HG03139 (cell line): ENCODE measurements around the gene CFAP300.

Experiments used
- ATAC-seq: cut with Tn5 transposase; IDR thresholded peaks from one replicate; pipeline ENCODE4 v1.9.1; 2021; ENCODE audit not compliant: unreplicated experiment

The CFAP300 gene

GRCh38 chr11:102047305-102047924, at the start of gene CFAP300:
Gene CFAP300, plus strand, starts transcription at chr11:102047437. Its CDS starts 34 bp downstream, at chr11:102047471.
- ATAC-seq, result peak; percentile 53

DNA sequence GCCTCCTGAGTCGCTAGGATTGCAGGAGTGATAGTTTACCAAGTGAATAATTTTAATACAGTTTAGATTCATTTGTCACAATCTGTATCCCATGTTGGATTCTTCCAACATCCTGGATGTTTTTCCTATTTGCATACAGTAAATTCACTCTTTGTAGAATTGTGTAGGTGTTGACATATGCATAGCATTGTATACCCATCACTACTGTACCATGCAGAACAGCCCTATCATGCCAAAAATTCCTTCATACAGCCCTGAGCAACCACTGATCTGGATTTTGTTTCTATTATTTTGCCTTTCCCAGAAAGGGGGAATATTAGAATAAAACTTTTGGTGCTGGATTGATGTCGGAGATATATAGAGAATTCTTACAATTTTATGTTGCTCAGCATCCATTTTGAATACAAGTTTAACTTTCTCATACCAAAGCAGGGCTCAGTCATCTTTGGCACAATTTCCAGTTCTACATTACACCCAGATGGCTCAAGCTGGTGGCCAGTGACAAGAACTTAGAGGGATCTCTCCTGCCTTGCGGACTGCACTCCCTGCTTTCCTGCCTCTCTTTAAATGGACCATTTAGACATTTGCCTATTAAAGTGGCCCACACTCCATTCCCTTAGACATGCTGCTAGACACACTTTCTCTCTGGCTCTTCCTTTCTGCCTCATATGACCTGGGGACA, 45.4 kb upstream of the CFAP300 start:
- ATAC-seq, result no peak

DNA sequence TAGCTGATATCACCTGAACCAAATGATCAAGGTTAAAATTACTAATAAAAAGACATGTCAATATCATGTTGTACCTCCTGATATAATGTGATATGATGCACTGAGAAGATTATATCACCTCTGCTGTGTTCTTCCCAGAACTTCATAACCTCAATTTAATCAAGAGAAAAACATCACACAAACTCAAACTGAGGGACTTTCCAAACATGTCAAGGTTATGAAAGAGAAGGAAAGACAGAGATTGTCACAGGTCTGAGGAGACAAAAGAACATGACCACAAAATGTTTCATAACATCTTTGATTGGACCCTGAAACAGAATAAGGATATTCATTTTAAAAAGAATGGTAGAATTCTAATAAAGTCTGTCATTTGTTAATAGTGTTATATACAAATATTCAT, 43.0 kb upstream of the CFAP300 start:
- no peak for ATAC-seq

DNA sequence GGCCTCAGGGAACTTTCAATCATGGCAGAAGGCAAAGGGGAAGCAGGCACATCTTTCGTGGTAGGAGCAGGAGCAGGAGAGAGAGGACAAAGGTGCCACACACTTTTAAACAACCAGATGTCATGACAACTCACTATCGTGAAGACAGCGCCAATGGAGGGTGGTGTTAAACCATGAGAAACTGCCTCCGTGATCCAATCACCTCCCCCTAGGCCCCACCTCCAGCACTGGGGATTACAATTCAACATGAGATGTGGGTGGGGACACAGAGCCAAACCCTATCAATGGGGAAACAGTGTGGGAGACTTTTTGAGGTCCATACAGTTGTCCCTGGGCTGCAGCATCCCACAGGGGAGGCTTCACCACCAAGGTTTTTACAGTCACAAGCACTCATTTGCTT, 41.9 kb upstream of the CFAP300 start:
- no peak for ATAC-seq

- no peak for ATAC-seq
Observed at GRCh38 chr11:102006835-102007566, 40.2 kb upstream of the CFAP300 start.

DNA sequence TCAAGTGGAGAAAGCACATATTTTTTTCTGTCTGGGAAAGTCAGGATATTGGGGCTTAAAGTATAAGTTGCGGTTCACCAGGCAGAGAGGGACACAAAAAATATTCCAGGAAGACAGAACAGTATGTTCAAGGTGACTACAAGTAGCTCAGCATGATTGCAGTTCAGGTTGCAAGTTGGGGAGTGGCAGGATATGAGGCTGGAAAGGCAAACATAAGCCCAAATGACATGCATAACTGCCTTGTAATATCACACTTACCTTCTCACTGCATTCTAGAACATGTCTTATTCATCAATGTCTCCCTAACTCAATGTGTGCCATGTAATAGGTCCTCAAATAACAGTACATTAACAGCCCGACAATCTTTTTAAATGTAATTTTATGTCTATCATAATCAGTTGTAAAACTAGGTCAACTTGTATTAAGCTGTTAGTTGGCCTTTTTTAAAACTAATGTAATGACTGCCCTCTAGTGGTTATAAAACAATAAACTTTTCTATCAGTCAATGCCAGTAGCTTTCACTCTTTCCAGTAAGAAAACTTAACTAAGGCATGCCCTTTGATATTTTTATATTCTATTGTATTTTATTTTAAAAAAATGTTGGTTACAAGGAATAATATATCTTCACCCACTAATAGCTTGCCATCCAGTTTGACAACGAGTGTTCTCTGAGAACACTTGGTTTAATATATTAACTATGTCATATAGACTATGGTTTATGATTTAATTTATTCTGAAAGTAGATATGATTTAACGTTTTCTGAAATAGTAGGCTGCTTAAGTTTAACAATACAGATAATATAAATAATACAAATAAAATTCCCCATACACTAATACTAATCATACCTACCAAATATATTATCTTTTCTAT, 39.4 kb upstream of the CFAP300 start:
- ATAC-seq, result peak; percentile 65

DNA sequence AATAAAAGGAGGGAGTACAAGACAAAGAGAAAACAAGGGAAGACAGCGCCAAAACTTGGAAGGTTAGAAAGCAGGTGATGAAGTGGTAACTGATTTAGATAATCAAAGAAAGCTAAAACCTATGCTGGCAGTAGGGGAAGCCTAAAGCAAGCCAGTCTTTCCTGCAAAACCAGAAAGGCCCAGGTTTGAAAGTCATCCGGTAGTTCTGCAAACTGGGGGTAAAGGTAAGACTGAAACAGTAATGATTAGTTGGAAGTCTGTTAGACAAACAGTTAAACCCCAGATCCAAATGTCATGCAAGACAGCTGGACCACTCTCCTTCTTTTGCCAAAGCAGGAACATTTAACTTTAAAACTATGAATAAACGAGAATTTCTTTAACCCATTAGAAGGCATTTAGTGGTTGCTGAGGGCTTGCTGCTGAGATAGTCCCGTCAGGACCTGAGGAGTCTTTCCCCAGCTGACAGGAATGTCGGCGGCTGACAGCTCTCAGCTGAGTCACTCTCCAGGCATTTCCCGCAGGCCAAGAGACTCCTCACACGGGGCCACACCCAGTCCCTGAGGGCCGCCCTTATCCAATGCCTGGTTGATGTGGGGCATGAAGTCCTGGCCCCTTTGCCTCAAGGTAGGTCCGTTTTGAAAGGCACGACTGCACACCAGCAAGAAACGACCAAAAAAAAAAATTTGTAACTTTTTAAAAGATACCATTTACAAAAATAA, 36.3 kb upstream of the CFAP300 start:
- ATAC-seq, result no peak

GRCh38 chr11:102012946-102013345, 34.3 kb upstream of the CFAP300 start:
- no peak for ATAC-seq

DNA sequence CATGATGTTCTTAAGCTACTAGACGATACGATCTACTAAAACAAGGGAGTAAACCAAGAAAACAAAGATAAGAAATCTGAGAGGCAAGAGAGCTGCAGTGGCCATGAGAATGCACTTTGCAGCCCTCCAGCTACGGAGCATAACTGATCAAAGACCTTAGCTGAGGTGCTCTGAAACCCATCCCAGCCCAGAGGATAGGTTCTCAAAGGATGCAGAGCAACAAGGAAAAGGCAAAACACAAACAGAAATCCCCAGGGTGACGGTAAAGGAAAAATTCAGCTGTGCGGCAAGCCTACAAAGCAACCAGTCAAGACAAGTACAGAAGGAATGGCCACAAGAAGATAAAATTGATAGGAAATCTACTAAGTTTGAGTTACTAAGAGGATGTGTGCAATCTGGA, 32.5 kb upstream of the CFAP300 start:
- ATAC-seq, result no peak

DNA sequence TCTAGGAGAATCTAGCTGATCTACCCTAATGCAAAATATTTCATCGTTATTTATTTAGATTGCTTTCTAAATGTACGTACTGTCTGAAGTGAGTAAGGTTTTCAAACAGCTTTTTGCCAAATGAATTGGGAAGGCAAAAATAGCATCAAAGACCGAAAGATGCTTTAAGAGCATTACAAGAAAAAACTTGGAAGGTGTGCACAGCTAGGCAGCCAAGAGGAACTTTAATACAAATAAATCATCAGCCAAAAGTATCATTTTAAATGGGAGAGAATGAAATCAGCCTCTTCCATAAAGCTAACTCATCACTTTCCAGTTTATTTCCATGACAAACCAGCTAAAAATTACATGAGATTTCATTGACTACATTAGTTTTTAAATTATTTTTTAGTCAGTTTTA, 30.2 kb upstream of the CFAP300 start:
- ATAC-seq, result no peak

GRCh38 chr11:102026217-102026616, 21.0 kb upstream of the CFAP300 start:
- ATAC-seq, result no peak

GRCh38 chr11:102026959-102027358, 20.3 kb upstream of the CFAP300 start:
- ATAC-seq, result no peak

DNA sequence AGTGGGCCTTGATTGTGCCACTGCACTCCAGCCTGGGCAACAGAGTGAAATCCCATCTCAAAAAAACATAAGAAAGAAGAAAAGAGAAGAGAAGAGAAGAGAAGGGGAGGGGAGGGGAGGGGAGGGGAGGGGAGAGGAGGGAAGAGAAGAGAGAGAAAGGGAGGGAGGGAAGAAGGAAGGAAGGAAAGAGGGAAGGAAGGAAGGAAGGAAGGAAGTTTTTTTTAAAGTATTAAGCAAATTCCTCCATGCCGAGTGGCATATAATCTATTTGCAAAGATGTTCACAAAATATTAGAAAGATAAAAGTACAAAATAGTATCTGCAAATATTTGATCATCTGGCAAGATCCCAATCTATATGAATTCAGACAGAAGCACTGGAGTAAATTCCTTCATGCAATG, 10.5 kb upstream of the CFAP300 start:
- no peak for ATAC-seq

GRCh38 chr11:102046841-102047240, 396 bp upstream of the CFAP300 start:
- ATAC-seq, result no peak

- ATAC-seq, result no peak
Observed at GRCh38 chr11:102050927-102051575, 3.8 kb downstream of the CFAP300 start.

DNA sequence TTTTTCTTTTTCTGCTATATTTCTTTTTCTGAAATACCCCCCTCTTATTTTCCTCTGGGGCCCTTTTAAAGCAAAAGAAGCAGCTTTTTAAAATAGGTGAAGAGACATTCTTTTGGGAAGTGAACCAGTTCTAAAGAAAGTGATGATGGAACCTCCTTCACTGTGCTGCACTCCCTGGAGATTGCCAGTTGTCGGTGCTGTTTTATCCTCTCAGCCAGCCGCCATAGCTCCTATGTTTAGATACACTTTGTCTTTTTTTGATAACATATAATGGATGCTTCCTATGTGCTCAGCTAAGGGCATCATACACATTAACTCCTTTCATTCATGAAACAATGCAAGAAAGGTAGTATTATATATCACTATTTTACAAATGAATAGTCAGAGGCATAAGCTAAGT, 14.0 kb downstream of the CFAP300 start:
- ATAC-seq, result no peak

DNA sequence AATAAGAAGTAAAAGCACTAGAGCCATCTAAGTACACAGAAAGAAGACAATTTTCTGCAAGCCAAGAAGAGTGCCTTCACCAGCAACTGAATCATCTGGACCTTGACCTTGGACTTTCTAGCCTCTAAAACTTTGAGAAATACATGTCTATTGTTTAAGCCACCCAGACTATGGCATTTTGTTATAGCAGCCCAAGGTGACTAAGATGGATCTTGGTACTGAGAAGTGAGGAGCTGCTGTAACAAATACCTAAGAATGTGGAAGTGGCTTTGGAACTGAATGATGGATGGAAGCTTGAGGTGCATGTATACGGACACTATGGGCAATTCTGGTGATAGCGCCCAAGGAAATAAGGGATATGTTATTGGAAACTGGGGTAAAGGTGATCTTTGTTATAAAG, 14.9 kb downstream of the CFAP300 start:
- no peak for ATAC-seq

DNA sequence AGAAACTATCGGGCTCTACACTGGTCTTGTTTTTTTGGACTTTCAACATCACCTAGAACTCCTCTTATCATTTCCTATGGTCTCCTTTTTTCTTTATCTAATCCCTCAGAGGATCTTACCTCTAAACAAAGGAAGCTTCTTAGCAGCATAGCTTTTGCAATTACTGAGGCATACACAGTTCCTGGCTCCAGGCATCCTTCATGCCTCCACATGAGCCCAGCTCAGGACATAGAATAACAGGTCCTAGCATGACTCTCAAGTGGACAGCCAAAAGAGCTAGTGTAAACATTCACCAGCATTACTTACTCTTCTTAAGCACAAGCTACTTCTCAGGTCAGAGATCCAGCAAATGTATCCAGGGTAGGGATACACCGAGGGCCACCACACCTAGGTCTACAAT, 17.1 kb downstream of the CFAP300 start:
- ATAC-seq, result no peak

- ATAC-seq, result no peak
Observed at GRCh38 chr11:102070766-102071165, 23.5 kb downstream of the CFAP300 start.
